Skin epidermis (tissue), 12 donors: ENCODE measurements around the gene PSD.
A peak's percentile ranks its signal among the peaks of the same experiment; 100 is the strongest.

ENCODE experiments used
- H3K27ac ChIP-seq, 21 experiments: fragments of 200-600 bp; sonication (generic) in 11 of 21; one replicate each; pipeline ENCODE4 v1.5.0; 2020; ENCODE audit warnings: mild to moderate bottlenecking in 3 of 21, inconsistent platforms in 2 of 21, moderate library complexity in 2 of 21
- H3K4me3 ChIP-seq, 7 experiments: fragments of 200-600 bp; sonication (generic) in 2 of 7; one replicate each; pipeline ENCODE4 v1.5.0; 2020; ENCODE audit warnings: inconsistent platforms in 2 of 7, mild to moderate bottlenecking in 2 of 7, moderate library complexity in 1 of 7

The PSD gene

GRCh38 chr10:102408728-102409603 lies 9.6 kb downstream of the PSD start:
- peak overlapping the region in 1 of 21 experiments; percentile 37 for H3K27ac ChIP-seq
- peak overlapping the region; percentile 26 to 45 (median 30) for H3K4me3 ChIP-seq

- no peak overlapping the region for H3K27ac ChIP-seq
- peak overlapping the region; percentile 26 to 45 (median 30) for H3K4me3 ChIP-seq
Observed at GRCh38 chr10:102408131-102408727, 10.4 kb downstream of the PSD start.

DNA sequence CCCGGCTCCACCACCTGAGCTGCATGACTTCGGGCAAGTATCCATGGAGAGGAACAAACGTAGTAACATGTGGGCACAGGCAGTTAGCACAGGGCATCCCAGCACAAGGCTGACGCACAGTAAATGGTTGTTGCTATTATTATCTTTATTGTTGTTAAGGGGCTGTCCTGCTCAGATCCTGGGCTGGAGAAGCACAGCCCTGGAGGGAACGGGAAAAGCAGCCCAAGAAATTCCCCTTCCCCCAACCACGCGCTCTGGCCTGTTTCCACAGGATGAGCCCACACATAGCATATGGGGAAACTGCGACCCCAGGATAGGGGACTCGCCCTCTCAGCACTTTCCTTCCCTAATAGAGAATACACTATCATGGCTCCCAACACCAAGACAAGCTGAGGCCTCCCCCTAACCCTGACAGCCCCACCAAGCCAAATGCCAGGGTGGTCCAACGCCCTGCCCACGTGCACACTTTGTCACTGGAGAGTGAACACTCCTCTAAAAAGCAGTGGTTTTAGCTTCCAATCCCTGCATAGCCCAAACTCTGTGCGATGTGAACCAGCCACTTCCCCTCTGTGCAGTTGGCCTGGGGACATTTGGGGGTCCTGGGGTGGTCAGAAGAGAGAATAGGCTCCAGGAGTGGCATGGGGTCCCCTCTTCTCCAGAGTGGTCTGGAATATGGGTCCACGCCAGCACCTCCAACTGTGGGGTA lies 11.0 kb downstream of the PSD start:
- Histone ChIP-seq H3K4me3 (no peak overlapping the region), H3K27ac (no peak overlapping the region)

DNA sequence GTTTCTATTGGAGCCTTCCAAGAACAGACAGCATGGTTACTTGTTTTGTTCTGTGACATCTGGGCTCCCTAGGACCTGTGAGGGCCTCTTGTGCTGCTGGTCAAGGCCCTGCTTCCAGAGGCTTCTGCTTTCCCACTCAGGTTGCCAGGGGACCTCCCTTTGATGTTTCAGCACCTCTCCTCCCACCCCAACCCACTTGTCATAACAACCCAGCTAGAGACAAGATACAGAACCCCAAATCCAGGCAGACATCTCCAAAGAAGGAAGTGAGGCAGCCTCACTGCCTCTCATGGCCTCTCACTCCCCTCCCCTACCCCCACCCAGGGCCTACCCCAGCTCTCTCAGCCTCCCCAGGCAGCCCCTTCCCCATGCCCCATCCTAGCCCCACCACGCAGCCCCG lies 11.8 kb downstream of the PSD start:
- no peak overlapping the region for H3K4me3 ChIP-seq
- H3K27ac ChIP-seq, result no peak overlapping the region

DNA sequence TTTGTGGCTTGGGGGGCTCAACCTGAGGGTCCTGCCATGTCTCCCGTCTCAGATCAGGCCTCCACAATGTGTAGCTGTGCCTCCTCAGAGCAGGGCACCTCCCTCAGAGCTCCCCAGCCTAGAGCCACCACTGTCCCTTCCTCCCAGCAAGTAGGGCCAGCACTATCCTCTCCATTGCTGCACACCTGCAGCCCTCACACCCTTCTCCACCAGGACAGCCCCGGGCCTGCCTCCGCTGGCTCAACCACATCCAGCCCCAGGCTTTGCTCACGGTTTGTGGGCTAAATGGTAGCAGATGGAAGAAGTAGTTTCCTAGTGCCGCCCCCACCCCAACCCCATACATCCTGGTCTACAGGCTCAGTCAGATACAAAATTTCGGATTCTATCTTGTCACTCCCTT lies 13.0 kb downstream of the PSD start:
- H3K4me3 ChIP-seq, result no peak overlapping the region
- H3K27ac ChIP-seq, result no peak overlapping the region

- Histone ChIP-seq H3K27ac (no peak overlapping the region), H3K4me3 (no peak overlapping the region)
Observed at GRCh38 chr10:102405108-102405571, 13.4 kb downstream of the PSD start.

DNA sequence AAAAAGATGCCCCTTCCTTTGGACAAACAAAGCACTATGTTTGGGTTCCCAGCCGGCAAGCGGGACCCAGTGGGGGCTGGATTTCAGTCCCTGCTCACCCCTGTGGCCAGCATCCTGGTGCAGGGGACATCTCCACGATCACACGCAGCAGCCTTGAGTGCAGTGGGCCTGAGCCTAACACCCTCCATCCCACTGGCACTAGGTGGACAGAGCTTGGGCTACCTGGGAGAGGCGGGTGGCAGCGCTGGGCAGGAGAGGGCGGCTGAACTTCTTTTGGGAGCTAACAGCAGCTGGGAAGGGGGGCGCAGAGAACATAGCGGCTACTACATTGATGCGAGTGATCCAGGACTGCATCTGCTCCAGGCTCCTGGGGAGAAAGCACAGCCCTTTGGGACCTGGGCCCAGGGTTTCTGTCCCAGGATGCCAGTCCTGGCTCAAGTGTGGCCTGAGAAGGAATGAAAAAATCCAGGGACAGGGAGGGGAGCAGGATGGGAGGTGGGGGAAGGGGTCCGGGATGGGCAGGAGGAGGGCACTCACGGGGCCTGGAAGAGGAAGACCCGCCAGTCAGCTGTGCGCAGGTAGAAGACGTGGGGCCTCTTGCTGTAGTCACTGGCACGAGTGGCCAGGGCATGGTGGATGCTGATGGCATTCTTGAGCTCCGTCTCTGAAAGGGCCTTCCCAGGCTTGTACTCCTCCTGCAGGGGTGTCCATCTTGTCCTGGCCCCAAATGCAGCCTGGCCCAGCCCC lies 14.1 kb downstream of the PSD start:
- no peak overlapping the region for H3K27ac ChIP-seq
- no peak overlapping the region for H3K4me3 ChIP-seq

- Histone ChIP-seq H3K4me3 (no peak overlapping the region), H3K27ac (no peak overlapping the region)
Observed at GRCh38 chr10:102403115-102403514, 15.5 kb downstream of the PSD start.

- Histone ChIP-seq H3K27ac (peak overlapping the region in 1 of 21 experiments; percentile 18), H3K4me3 (no peak overlapping the region)
Observed at GRCh38 chr10:102402512-102402896, 16.1 kb downstream of the PSD start.

GRCh38 chr10:102401735-102402511 lies 16.7 kb downstream of the PSD start:
- H3K4me3 ChIP-seq, result no peak overlapping the region
- H3K27ac ChIP-seq, result no peak overlapping the region

DNA sequence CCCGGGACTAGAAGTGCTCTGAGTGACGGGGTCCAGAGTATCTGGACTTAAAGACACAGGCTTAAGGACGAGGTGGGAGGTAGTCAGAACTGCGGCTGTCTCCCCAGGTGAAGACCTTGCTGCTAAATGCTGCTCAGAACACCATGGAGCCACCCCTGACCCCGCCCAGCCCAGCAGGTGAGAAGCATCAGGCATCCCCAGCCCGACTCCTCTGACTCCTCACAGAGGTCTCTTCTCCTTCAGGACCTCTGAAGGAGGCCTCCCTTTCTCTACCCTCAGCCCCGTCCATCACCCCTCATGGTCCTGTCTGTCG lies 17.3 kb downstream of the PSD start:
- no peak overlapping the region for H3K27ac ChIP-seq
- no peak overlapping the region for H3K4me3 ChIP-seq

DNA sequence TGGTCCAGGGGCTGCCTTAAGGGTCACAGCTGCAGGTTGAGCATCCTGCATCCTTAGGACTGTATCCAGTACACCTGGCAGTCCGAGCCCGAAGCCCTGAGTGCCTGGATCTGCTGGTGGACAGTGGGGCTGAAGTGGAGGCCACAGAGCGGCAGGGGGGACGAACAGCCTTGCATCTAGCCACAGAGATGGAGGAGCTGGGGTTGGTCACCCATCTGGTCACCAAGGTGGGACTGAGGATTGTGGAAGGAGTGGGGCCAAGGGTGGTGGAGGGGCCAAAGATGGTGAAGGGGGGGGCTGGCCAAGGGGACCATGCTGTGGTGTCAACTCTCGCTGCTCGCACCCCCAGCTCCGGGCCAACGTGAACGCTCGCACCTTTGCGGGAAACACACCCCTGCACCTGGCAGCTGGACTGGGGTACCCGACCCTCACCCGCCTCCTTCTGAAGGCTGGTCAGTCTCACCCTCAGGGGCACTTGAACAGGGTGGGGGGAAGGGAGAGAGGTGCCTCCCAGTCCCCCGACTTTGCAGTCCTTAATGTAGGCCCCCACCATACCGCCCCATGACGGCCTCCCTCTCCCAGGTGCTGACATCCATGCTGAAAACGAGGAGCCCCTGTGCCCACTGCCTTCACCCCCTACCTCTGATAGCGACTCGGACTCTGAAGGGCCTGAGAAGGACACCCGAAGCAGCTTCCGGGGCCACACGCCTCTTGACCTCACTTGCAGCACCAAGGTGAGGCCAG lies 17.8 kb downstream of the PSD start:
- no peak overlapping the region for H3K27ac ChIP-seq
- H3K4me3 ChIP-seq, result no peak overlapping the region

- H3K27ac ChIP-seq, result peak overlapping the region in 11 of 21 experiments; percentile 55 to 89 (median 78)
- H3K4me3 ChIP-seq, result peak overlapping the region in 2 of 7 experiments; percentile 48 to 49
Observed at GRCh38 chr10:102400076-102400475, 18.5 kb downstream of the PSD start.

- H3K27ac ChIP-seq, result peak overlapping the region in 20 of 21 experiments; percentile 55 to 92 (median 79)
- peak overlapping the region; percentile 36 to 49 (median 46) for H3K4me3 ChIP-seq
Observed at GRCh38 chr10:102399217-102400021, 19.2 kb downstream of the PSD start.

DNA sequence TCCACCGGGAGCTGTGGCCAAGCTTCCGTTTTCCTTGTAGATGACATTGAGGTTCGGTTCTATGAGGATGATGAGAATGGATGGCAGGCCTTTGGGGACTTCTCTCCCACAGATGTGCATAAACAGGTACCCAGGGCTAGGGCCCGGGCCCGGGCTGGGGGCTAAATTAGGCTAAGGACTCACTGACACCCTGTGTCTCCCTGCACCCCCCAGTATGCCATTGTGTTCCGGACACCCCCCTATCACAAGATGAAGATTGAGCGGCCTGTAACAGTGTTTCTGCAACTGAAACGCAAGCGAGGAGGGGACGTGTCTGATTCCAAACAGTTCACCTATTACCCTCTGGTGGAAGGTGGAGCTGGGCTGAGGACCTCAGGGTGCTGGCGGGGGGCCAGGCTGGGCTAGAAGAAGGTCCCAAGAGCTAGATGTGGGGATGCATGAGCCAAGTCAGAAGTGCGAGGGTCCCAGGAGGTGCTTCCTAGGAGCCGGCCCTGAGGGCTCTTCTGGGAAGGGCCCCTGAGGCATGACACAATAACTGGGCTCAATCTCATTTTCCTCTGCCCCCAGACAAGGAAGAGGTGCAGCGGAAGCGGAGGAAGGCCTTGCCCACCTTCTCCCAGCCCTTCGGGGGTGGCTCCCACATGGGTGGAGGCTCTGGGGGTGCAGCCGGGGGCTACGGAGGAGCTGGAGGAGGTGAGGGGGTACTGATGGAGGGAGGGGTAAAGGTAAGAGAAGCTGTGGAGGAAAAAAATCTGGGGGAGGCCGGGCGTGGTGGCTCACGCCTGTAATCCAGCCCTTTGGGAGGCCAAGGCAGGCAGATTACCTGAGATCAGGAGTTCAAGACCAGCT lies 20.2 kb downstream of the PSD start:
- Histone ChIP-seq H3K27ac (peak overlapping the region in 11 of 21 experiments; percentile 14 to 92 (median 80)), H3K4me3 (peak overlapping the region in 2 of 7 experiments; percentile 48 to 49)
